Stimulated activated CD4-positive, alpha-beta T cell treated with anti-CD3 and anti-CD28 coated beads, TNF-alpha, amount 100 ng/mL, for 24 hours (primary cell): Measurements from ENCODE around the gene KRT5.

ENCODE experiments used
- DNase-seq, 3 experiments: peaks; one replicate each; pipeline ENCODE4 v3.0.0-alpha.2; 2020; ENCODE audit warnings: low read depth in 3 of 3

KRT5 gene

GRCh38 chr12:52519826-52520662 is at the start of gene KRT5:
TSS of gene KRT5 (minus strand) at chr12:52520394. CDS start at chr12:52520296, 98 bp downstream.
- DNase-seq = no peak

- no peak for DNase-seq
These were observed 47.9 kb upstream of the KRT5 start for GRCh38 chr12:52568111-52568510.

GRCh38 chr12:52566847-52567291 is 46.7 kb upstream of the KRT5 start:
- no peak for DNase-seq

GRCh38 chr12:52564582-52564981 is 44.4 kb upstream of the KRT5 start:
- DNase-seq = no peak

GRCh38 chr12:52561880-52562449 is 41.8 kb upstream of the KRT5 start:
- no peak for DNase-seq

- DNase-seq = no peak
These were observed 39.8 kb upstream of the KRT5 start for GRCh38 chr12:52559979-52560378.

- no peak for DNase-seq
These were observed 38.7 kb upstream of the KRT5 start for GRCh38 chr12:52558781-52559445.

- DNase-seq = no peak
These were observed 37.3 kb upstream of the KRT5 start for GRCh38 chr12:52557476-52557875.

- no peak for DNase-seq
These were observed 35.4 kb upstream of the KRT5 start for GRCh38 chr12:52555577-52555976.

GRCh38 chr12:52552681-52553195 is 32.5 kb upstream of the KRT5 start, which contains the start of gene KRT71:
TSS of gene KRT71 (minus strand) at chr12:52553145. CDS start at chr12:52553077, 68 bp downstream.
- no peak for DNase-seq

- no peak for DNase-seq
These were observed 31.9 kb upstream of the KRT5 start for GRCh38 chr12:52552055-52552454.

- no peak for DNase-seq
These were observed 31.1 kb upstream of the KRT5 start for GRCh38 chr12:52551216-52551865.

GRCh38 chr12:52546126-52546525 is 25.9 kb upstream of the KRT5 start:
- DNase-seq = no peak

GRCh38 chr12:52543985-52544883 is 24.0 kb upstream of the KRT5 start:
- no peak for DNase-seq

GRCh38 chr12:52542785-52543318 is 22.7 kb upstream of the KRT5 start:
- no peak for DNase-seq

GRCh38 chr12:52542157-52542556 is 22.0 kb upstream of the KRT5 start:
- DNase-seq = no peak

- no peak for DNase-seq
These were observed 21.5 kb upstream of the KRT5 start for GRCh38 chr12:52541709-52542108.

- no peak for DNase-seq
These were observed 20.3 kb upstream of the KRT5 start for GRCh38 chr12:52540531-52540930.

GRCh38 chr12:52539821-52540173 is 19.6 kb upstream of the KRT5 start:
- no peak for DNase-seq

GRCh38 chr12:52539083-52539820 is 19.1 kb upstream of the KRT5 start:
- DNase-seq = no peak
